HG02763 (cell line): ENCODE measurements around the gene LBHD1.
"Not testable (repeated sequence)": the region's sequence is repeated elsewhere in the genome, so short reads cannot be mapped to it uniquely, and the experiment has no call there.

Experiments
- ATAC-seq: cut with Tn5 transposase; IDR thresholded peaks from one replicate; pipeline ENCODE4 v1.9.1; 2021; ENCODE audit warnings: mild to moderate bottlenecking, moderate library complexity; ENCODE audit not compliant: unreplicated experiment

The LBHD1 gene

GRCh38 chr11:62694455-62695167 lies 22.5 kb upstream of the LBHD1 start:
- ATAC-seq: no peak

DNA sequence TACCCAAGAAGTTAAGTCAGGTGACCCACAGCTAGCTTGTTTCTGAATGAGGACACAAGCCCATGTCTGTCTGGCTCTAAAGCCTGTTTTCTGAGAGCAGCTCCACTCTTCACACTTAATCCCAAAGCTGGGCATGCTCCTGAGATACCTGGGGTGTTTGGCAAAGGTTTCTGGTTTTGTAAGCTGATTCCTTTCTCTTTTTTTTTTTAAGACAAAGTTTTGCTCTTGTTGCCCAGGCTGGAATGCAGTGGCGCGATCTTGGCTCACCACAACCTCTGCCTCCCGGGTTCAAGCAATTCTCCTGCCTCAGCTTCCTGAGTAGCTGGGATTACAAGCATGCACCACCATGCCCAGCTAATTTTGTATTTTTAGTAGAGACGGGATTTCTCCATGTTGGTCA lies 21.6 kb upstream of the LBHD1 start:
- not testable (repeated sequence) for ATAC-seq

- no peak for ATAC-seq
Observed at GRCh38 chr11:62689421-62690183, 17.5 kb upstream of the LBHD1 start, which contains the start of gene LRRN4CL. TSS of gene LRRN4CL (minus strand) at chr11:62689530. CDS start at chr11:62688508, 1,022 bp downstream.

DNA sequence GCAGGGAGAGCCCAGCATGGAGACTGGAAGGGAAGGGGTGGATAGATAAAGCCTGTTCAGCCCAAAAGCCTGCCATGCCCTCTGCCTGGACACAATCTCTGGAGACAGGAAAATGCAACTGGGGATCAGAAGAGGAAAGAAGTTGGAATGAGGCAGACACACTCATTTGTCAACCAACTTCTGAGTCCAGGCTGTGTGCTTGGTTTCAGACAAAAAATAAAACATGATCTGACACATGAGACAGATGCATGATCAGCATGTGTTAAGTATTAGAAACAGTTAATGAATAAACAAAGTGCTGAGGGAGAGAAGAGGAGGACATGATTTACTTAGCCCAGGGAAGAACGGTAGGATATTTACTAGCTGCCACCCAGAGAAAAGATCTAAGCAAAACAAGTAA lies 16.4 kb upstream of the LBHD1 start:
- no peak for ATAC-seq

DNA sequence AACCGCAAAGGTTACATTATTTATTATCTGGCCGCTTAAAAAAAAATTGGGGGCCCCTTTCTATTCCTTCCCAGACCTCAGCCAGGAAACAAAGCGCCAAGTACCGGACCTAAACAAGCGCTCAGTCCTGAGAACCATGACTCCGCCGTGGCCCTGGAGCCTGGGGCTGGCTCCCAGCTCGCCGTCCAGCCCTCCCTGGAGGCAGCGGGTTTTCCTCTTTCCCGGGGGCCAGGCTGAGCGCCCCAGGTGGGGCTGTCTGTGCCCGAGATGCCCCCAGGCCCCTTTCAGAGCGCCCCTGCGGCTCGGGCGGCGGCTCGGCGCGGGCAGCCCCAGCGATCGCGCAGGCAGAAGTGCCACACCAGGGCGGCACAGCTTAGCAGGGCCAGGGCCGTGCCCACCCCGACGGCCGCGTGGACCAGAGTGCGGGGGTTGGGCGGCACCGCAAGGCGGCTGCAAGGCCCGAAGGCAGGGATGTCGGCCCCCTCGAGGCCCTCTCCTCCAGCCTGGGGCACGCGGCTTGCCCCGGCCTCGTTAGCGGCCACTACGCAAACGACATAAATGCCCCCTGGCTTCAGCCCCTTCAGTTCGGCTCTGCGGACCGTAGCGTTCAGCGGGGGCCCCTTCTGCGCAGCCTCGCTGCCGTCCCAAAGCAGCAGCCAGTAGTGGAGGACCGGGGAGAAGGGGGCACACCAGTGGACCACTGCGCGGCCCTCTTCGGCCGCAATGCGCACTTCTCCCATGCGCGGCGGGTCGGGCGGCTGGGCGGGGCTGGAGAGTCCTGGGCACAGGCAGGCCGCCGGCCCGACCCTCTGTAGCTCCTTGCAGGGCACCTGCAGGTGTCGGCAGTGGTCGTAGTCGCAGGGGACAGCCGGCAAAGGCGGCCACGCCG lies 15.7 kb upstream of the LBHD1 start:
- ATAC-seq: no peak

- no peak for ATAC-seq
Observed at GRCh38 chr11:62682518-62682917, 10.5 kb upstream of the LBHD1 start.

DNA sequence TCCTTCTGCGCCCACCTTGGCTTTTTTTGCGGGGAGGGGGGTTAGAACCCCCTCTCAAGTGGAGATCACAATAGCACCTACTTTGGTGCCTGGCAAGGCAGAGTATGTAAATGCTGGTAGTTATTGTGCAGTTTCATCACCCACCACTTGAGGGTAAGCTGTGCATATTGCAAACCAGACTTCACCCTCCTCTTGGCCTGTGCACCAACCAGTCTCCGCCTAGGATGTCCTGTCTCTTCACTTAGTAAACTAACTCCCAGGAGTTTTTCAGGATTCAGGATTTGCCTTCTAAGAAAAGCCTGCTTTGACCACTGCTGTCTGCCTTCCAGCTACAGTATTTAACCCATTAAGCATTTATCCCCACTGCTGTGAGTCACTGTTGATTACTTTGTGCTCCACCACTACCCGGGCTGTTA lies 8.8 kb upstream of the LBHD1 start:
- ATAC-seq: peak; percentile 42

DNA sequence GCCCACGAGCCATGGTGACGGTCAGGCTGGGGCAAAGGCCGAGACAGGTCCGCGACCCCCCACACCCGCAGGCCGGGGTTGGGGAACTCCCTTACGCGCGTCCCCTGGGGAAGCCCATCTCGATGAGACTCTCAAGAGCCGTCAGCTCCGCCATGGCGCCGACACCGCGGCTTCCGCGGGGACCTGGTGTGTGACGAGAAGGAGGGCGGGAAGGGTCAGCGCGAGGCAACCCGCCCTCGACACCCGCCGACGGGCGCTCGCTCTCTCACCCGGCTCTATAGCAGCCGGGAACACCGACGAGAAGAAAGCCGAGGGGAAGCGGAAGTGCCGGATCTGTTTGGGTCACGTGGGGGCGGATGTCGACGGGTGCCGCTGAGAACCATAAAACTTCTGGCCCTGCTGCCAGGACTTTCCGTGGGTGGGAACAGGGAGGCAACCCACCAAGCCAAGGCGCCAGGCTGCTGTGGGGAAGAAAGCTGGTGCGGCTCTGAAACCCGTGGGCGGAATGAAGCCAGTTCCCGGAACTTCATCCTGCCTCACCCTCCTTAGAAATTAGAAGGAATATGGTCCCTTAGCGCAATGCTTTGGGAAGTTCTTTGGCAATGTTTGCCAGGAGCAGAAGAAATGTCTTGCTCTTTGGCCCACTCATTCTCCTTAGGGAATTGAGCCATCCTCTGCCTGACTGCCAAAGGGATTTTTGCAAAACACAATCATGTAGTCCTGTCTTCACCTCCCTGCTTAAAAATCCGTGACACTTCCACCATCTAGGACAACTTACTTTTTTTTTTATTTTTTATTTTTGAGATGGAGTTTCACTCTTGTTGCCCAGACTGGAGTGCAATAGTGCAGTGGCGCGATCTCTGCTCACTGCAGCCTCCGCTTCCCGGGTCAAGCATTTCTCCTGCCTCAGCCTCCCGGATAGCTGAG lies 7.0 kb upstream of the LBHD1 start, which contains the start of gene UBXN1:
TSS of gene UBXN1 (minus strand) at position 304 of the 927 bp plus-strand sequence. CDS start at position 154, 150 bp downstream.
- no peak for ATAC-seq

GRCh38 chr11:62678433-62678769 lies 6.3 kb upstream of the LBHD1 start:
- ATAC-seq: no peak

GRCh38 chr11:62677714-62678113 lies 5.6 kb upstream of the LBHD1 start:
- no peak for ATAC-seq

GRCh38 chr11:62677156-62677555 lies 5.1 kb upstream of the LBHD1 start:
- ATAC-seq: no peak

DNA sequence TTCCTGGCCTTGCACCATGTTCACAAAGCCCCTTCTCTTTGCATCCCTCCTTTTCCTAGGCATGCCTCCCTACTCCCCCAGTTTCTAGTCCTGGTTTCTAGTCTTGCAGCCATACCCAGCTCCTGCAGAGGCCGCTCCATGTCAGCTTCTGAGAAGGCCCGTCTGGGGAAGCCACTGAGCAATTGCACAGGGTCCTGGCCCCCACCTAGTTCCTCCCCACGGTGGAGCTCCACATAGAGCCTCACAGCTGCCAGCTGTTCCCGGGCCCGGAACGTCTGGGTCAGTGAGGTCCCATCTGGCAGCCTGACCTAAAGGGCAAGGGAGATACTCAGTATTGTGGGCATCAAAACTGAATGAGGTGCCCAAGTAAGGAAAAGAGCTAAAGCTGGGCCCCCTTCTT lies 4.6 kb upstream of the LBHD1 start:
- no peak for ATAC-seq

DNA sequence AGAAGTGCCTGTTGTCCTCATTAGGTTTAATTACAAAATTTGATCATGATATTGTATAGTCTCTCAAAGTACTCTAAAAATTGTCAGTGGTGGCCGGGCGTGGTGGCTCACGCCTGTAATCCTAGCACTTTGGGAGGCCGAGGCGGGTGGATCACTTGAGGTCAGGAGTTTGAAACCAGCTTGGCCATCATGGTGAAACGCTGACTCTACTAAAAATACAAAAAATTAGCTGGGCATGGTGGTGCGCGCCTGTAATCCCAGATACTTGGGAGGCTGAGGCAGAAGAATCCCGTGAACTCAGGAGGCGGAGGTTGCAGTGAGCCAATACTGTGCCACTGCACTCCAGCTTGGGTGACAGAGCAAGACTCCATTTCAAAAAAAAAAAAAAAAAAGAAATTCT lies 3.3 kb upstream of the LBHD1 start:
- not testable (repeated sequence) for ATAC-seq

DNA sequence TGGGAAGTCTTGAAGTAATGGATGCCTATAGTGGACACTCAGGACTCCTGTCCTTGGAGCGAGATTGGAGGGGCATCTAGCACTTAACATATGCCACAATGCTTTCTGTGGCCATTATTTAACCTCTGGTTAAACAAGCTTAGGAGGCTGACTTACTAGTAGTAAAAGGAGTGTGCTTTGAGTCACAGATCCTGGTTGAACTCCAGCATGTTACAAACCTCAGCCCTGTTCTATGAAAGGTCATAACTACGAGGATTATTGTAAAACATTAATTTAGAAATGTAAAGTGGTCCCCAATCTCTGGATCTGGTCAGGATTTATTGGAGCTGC lies 1.1 kb upstream of the LBHD1 start:
- no peak for ATAC-seq

DNA sequence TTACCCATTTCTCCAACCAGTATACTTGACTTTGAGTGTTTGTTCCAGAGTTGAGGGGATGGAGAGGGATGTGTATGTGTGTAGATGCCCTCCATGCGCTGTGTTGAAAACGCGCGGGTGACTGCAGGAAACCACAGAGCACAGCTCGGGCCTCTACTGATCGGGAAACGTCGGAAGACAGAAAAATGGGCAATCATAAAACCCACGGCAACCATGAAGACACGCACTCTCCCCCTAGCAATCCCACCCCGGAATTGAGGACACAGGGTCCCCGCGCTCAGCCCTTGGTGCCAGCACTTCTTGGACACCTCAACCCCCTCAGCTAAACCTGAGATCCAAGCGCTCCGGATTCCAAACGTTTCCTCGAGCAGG lies 845 bp downstream of the LBHD1 start:
- ATAC-seq: no peak

DNA sequence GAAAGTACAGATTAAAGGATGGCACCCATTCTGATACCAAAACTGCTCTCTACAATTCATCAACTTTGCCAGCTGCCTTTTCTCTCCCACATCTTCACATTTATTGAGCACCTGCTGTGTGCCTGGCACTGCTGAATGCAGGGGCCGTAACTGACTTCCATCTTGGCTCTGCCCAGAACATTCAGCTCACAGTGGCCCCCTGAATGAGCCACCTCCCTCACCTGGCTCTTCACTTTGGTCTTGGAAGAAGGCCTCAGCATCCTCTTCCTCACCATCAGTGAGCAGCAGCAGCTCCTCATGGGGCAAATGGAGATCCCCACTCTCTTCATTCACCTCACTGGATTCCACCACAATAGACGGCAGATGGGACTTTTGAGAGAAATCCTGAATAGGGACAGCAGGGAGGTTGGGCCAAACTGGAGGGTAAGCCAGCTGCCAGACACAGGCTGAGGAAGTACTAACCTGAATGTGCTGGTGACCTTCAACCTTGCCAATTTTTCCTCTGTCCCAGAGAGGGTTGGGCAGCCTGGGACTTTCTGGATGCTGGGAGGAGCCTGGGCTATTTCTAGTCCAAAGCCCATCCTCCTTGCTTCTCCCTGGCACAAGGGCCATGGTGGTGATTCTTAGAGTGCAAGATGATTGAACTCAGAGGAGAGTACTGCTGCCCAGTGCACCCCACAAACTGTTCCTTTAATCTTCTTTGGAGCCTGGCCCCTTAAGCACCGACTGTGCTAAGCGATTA lies 2.5 kb downstream of the LBHD1 start:
- no peak for ATAC-seq

- no peak for ATAC-seq
Observed at GRCh38 chr11:62667460-62667859, 4.6 kb downstream of the LBHD1 start.

GRCh38 chr11:62666259-62666926 lies 5.7 kb downstream of the LBHD1 start:
- ATAC-seq: no peak

GRCh38 chr11:62665599-62666258 lies 6.3 kb downstream of the LBHD1 start:
- peak; percentile 18 for ATAC-seq
